Measurements from ENCODE around the gene CNOT2.

- TF ChIP-seq, protein P1, sequence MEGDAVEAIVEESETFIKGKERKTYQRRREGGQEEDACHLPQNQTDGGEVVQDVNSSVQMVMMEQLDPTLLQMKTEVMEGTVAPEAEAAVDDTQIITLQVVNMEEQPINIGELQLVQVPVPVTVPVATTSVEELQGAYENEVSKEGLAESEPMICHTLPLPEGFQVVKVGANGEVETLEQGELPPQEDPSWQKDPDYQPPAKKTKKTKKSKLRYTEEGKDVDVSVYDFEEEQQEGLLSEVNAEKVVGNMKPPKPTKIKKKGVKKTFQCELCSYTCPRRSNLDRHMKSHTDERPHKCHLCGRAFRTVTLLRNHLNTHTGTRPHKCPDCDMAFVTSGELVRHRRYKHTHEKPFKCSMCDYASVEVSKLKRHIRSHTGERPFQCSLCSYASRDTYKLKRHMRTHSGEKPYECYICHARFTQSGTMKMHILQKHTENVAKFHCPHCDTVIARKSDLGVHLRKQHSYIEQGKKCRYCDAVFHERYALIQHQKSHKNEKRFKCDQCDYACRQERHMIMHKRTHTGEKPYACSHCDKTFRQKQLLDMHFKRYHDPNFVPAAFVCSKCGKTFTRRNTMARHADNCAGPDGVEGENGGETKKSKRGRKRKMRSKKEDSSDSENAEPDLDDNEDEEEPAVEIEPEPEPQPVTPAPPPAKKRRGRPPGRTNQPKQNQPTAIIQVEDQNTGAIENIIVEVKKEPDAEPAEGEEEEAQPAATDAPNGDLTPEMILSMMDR (conservative IDR thresholded peaks at IDR 0.05; ENCODE audit: low read depth in 2 of 2), result no peak
- TF ChIP-seq EZH2 (IDR thresholded peaks at IDR 0.05; ENCODE audit: low read depth, unreplicated experiment) (no peak), ZNF114 (CRISPR knock-in tag; IDR thresholded peaks at IDR 0.05) (no peak), CREB1 (CRISPR knock-in tag; IDR thresholded peaks at IDR 0.05; ENCODE audit: low read depth) (no peak), STAT1 (IDR thresholded peaks at IDR 0.05; ENCODE audit: unreplicated experiment) (no peak), POLR2AphosphoS5 (IDR thresholded peaks at IDR 0.05; ENCODE audit: low read depth) (no peak), EZH2phosphoT487 (IDR thresholded peaks at IDR 0.05; ENCODE audit: unreplicated experiment) (no peak), ZNF462 (CRISPR knock-in tag; IDR thresholded peaks at IDR 0.05) (no peak), JUNB (IDR thresholded peaks at IDR 0.05; ENCODE audit: unreplicated experiment) (no peak), ZNF331 (CRISPR knock-in tag; IDR thresholded peaks at IDR 0.05; ENCODE audit: low read depth) (no peak)
- TF ChIP-seq, protein P2, sequence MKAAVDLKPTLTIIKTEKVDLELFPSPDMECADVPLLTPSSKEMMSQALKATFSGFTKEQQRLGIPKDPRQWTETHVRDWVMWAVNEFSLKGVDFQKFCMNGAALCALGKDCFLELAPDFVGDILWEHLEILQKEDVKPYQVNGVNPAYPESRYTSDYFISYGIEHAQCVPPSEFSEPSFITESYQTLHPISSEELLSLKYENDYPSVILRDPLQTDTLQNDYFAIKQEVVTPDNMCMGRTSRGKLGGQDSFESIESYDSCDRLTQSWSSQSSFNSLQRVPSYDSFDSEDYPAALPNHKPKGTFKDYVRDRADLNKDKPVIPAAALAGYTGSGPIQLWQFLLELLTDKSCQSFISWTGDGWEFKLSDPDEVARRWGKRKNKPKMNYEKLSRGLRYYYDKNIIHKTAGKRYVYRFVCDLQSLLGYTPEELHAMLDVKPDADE (IDR thresholded peaks at IDR 0.05), result no peak
- TF ChIP-seq, protein P3, sequence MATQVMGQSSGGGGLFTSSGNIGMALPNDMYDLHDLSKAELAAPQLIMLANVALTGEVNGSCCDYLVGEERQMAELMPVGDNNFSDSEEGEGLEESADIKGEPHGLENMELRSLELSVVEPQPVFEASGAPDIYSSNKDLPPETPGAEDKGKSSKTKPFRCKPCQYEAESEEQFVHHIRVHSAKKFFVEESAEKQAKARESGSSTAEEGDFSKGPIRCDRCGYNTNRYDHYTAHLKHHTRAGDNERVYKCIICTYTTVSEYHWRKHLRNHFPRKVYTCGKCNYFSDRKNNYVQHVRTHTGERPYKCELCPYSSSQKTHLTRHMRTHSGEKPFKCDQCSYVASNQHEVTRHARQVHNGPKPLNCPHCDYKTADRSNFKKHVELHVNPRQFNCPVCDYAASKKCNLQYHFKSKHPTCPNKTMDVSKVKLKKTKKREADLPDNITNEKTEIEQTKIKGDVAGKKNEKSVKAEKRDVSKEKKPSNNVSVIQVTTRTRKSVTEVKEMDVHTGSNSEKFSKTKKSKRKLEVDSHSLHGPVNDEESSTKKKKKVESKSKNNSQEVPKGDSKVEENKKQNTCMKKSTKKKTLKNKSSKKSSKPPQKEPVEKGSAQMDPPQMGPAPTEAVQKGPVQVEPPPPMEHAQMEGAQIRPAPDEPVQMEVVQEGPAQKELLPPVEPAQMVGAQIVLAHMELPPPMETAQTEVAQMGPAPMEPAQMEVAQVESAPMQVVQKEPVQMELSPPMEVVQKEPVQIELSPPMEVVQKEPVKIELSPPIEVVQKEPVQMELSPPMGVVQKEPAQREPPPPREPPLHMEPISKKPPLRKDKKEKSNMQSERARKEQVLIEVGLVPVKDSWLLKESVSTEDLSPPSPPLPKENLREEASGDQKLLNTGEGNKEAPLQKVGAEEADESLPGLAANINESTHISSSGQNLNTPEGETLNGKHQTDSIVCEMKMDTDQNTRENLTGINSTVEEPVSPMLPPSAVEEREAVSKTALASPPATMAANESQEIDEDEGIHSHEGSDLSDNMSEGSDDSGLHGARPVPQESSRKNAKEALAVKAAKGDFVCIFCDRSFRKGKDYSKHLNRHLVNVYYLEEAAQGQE (IDR thresholded peaks at IDR 0.05; ENCODE audit: unreplicated experiment), result no peak
Observed at GRCh38 chr12:70275045-70275444, 31.8 kb downstream of the CNOT2 start.
